ENCODE results near the gene SLC6A9.

DNA sequence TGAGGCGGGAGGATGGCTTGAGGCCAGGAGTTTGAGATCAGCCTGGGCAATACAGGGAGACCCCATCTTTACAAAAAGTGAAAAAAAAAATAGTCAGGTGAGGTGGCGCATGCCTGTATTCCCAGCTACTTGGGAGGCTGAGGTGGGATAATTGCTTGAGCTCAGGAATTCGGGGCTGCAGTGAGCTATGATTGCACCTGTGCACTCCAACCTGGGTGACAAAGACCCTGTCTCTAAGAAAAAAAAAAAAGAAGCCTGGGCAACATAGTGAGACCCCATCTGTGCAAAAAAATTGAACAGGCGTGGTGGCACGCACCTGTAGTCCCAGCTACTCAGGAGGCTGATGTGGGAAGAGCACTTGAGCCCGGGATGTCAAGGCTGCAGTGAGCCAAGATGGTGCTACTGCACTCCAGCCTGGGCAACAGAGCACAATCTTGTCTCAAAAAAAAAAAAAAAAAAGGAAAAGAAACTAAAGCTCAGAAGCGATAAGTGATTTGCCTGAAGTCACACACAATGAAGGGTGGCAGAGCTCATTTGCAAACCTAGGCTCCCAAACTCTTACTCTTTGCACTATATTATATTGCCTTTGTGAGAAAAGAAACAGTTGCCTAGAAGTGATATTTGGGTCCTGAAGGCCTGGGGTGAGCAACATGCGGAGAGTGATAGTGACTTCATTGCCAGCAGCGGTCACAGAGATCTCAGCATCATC is 37.9 kb downstream of the SLC6A9 start:
- TF ChIP-seq, protein P1, sequence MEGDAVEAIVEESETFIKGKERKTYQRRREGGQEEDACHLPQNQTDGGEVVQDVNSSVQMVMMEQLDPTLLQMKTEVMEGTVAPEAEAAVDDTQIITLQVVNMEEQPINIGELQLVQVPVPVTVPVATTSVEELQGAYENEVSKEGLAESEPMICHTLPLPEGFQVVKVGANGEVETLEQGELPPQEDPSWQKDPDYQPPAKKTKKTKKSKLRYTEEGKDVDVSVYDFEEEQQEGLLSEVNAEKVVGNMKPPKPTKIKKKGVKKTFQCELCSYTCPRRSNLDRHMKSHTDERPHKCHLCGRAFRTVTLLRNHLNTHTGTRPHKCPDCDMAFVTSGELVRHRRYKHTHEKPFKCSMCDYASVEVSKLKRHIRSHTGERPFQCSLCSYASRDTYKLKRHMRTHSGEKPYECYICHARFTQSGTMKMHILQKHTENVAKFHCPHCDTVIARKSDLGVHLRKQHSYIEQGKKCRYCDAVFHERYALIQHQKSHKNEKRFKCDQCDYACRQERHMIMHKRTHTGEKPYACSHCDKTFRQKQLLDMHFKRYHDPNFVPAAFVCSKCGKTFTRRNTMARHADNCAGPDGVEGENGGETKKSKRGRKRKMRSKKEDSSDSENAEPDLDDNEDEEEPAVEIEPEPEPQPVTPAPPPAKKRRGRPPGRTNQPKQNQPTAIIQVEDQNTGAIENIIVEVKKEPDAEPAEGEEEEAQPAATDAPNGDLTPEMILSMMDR (IDR thresholded peaks at IDR 0.05) = no peak
- TF ChIP-seq POLR2A (IDR thresholded peaks at IDR 0.05) = no peak

Data from suprapubic skin (tissue), 3 donors.